GM12878 (cell line): ENCODE data around the gene CHD9. TPM values are rescaled to one million over a fixed set of nuclear protein-coding genes. Genes with fewer than 3 reads are reported as not detected.

Experiments used
- ATAC-seq: fragments of 200-7000 bp; cut with Tn5 transposase; 3 replicates; pipeline ENCODE4 v1.9.1; 2020; ENCODE audit warnings: mild to moderate bottlenecking, moderate library complexity
- BruUV-seq: library from RNA; stranded (reverse); fragments of 400-500 nt; replicated peaks from 2 replicates; lab custom pipeline; 2021; lab: Mats Ljungman, UMichigan
- CTCF ChIA-PET: fragments of 300-600 bp; sonication (Branson Sonifier 250); formaldehyde crosslinking; extraction: SDS; loops from one replicate; lab custom pipeline; 2021; ENCODE audit warnings: inconsistent platforms; lab: Yijun Ruan, JAX
- POLR2A ChIA-PET: fragments of 350-600 bp; formaldehyde crosslinking; extraction: SDS; loops from one replicate; lab custom pipeline; 2021; ENCODE audit warnings: inconsistent platforms; lab: Charles Lee
- RAD21 ChIA-PET: fragments of 300-600 bp; sonication (Branson Sonifier 250); formaldehyde crosslinking; loops from one replicate; lab custom pipeline; 2023; ENCODE audit warnings: antibody characterized with exemption; ENCODE audit not compliant: unreplicated experiment; lab: Charles Lee
- SMC1A ChIA-PET: fragments of 300-600 bp; sonication (Branson Sonifier 250); formaldehyde crosslinking; loops from one replicate; lab custom pipeline; 2023; ENCODE audit not compliant: unreplicated experiment, uncharacterized antibody; lab: Charles Lee
- DNase-seq: peaks from one replicate; pipeline ENCODE4 v3.0.0-alpha.2; 2011; ENCODE audit warnings: low read depth, low spot score
- FAIRE-seq: peaks from 3 replicates; lab custom pipeline; 2011; peaks lifted over from hg19 to GRCh38; lab: Jason Lieb, UNC
- H2AFZ ChIP-seq: 2 replicates; pipeline ENCODE4 v1.6.0; 2011; ENCODE audit warnings: low read depth, low read length, control low read depth; ENCODE audit not compliant: control insufficient read depth
- H3K27ac ChIP-seq: 2 replicates; pipeline ENCODE4 v1.5.1; 2011; ENCODE audit warnings: control low read depth; ENCODE audit not compliant: control insufficient read depth, insufficient read depth
- H3K27me3 ChIP-seq, 2 experiments: replicated peaks in 1 of 2; 2 replicates each; pipeline versions ENCODE4 v1.6.0 to v1.6.1; 2011; ENCODE audit warnings: low read length in 1 of 2; ENCODE audit not compliant: control insufficient read depth in 2 of 2, insufficient read depth in 2 of 2
- H3K36me3 ChIP-seq, 2 experiments: 2 replicates each; pipeline ENCODE4 v1.5.1; 2011; ENCODE audit warnings: low read length in 1 of 2; ENCODE audit not compliant: control insufficient read depth in 2 of 2, insufficient read depth in 2 of 2
- H3K4me1 ChIP-seq: 2 replicates; pipeline ENCODE4 v1.6.1; 2011; ENCODE audit warnings: mild to moderate bottlenecking, low read length, moderate library complexity, mixed read lengths; ENCODE audit not compliant: control insufficient read depth, insufficient read depth
- H3K4me2 ChIP-seq: 2 replicates; pipeline ENCODE4 v1.6.0; 2011; ENCODE audit warnings: control low read depth; ENCODE audit not compliant: control insufficient read depth, insufficient read depth
- H3K4me3 ChIP-seq: fragments of 200-600 bp; sonication (generic); 2 replicates; pipeline ENCODE4 v1.5.1; 2016
- H3K79me2 ChIP-seq: 2 replicates; pipeline ENCODE4 v1.6.0; 2011; ENCODE audit warnings: low read length; ENCODE audit not compliant: control insufficient read depth, insufficient read depth
- H3K9ac ChIP-seq: 2 replicates; pipeline ENCODE4 v1.8.0; 2011; ENCODE audit warnings: low read length, control low read depth, mixed read lengths; ENCODE audit not compliant: control insufficient read depth, insufficient read depth
- H3K9me3 ChIP-seq: replicated peaks from 3 replicates; pipeline ENCODE4 v1.5.1; 2011; ENCODE audit warnings: mild to moderate bottlenecking, low read length; ENCODE audit not compliant: control insufficient read depth, insufficient read depth
- H4K20me1 ChIP-seq: 2 replicates; pipeline ENCODE4 v1.6.0; 2011; ENCODE audit not compliant: control insufficient read depth, insufficient read depth
- ATF2 ChIP-seq: IDR thresholded peaks from 2 replicates; pipeline ENCODE4 v1.6.1; 2012; ENCODE audit warnings: low read length, inconsistent platforms
- NFYA ChIP-seq: IDR thresholded peaks from 2 replicates; pipeline ENCODE4 v1.6.1; 2011; ENCODE audit warnings: low read depth, mild to moderate bottlenecking, low read length, improper control_type of control experiment, borderline replicate concordance
- SP1 ChIP-seq: IDR thresholded peaks from one replicate; pipeline ENCODE4 v1.6.1; 2011; ENCODE audit warnings: low read depth, low read length
- SPI1 ChIP-seq: IDR thresholded peaks from 2 replicates; pipeline ENCODE4 v1.6.1; 2011; ENCODE audit warnings: low read depth, mild to moderate bottlenecking, low read length, moderate library complexity, borderline replicate concordance; ENCODE audit not compliant: insufficient read depth
- ZNF592 ChIP-seq: fragments of 450-650 bp; IDR thresholded peaks from 2 replicates; pipeline ENCODE4 v1.6.1; 2017; ENCODE audit warnings: mild to moderate bottlenecking, moderate library complexity
- WGBS: methylation state at CpG from one replicate; pipeline ENCODE4 v1.1.6; 2016; ENCODE audit warnings: low lambda C conversion rate; ENCODE audit not compliant: insufficient replicate concordance, insufficient coverage; ENCODE audit errors: missing lambda C conversion rate; 5-methylcytosine and 5-hydroxymethylcytosine counted together
- in situ Hi-C: fragments of 300-500 bp; cut with MboI; formaldehyde crosslinking; loops from 9 replicates; pipeline ENCODE4 v1.14.3; 2018; ENCODE audit warnings: mixed read lengths
- intact Hi-C: fragments of 100-400 bp; cut with micrococcal nuclease; formaldehyde crosslinking; loops from one replicate; pipeline ENCODE4 v1.14.2; 2022; ENCODE audit not compliant: unreplicated experiment
- polyA plus RNA-seq, 11 experiments: library from polyadenylated mRNA; depleted of rRNA in 4 of 11; unstranded in 6 of 11; stranded (reverse) in 5 of 11; fragments of >200 nt; fragmentation: Nextera tagmentation in 4 of 11; fragmentation: Illumina TruSeq in 1 of 11; extraction: Ambion mirVana in 4 of 11; extraction: Trizol in 1 of 11; gene quantifications; 1 replicate in 1 of 11; 2 replicates in 10 of 11; pipeline versions ENCODE4 v1.2.1 to v1.2.3, GENCODE V29; 2011 to 2016; ENCODE audit warnings: inconsistent platforms in 2 of 11, missing spikeins in 2 of 11, low read depth in 1 of 11
- total RNA-seq, 4 experiments: library from RNA; depleted of rRNA in 3 of 4; stranded (reverse); fragments of >200 nt in 3 of 4; fragmentation: Illumina TruSeq in 1 of 4; extraction: Trizol in 1 of 4; gene quantifications; 2 replicates each; pipeline versions ENCODE4 v1.2.1 to v1.2.3, GENCODE V29; 2013 to 2021

The CHD9 gene
- total and polyA plus RNA-seq, 10 of the 15 experiments (the other 5 are each of a cell fraction or from before 2014, with no cell fraction given) = 29.2 to 95.7 (median 54.3) TPM

GRCh38 chr16:53213542-53213941, 158.8 kb downstream of the CHD9 start (continued):
- TF ChIP-seq ZNF592 (no peak), ATF2 (no peak), SP1 (no peak)

GRCh38 chr16:53216798-53217197, 162.0 kb downstream of the CHD9 start:
- Histone ChIP-seq H3K27ac (no peak overlapping the region), H3K4me3 (0 out of 2 replicates have a peak overlapping the region, but pooled peaks have one; percentile 14)
- WGBS = 84% methylated on average over 2 of the region's 2 CpGs
- TF ChIP-seq SPI1 (0 out of 2 replicates have a peak, but pooled peaks have one; percentile 24), NFYA (no peak)
- TF ChIP-seq, all 136 proteins: peak for 1
- no peak for ATAC-seq
- Histone ChIP-seq H4K20me1 (no peaks in the 10 kb centered on the region), H3K9me3 (no peaks in the 10 kb centered on the region), H2AFZ (no peak overlapping the region), H3K79me2 (peaks cover 83% of the 10 kb centered on the region), H3K36me3 (peaks cover 0 to 9% of the 10 kb centered on the region in 2 experiments; a peak in 2 of 4 replicates), H3K4me2 (no peak overlapping the region), H3K27me3 (no peaks in the 10 kb centered on the region), H3K4me1 (peaks cover 21% of the 10 kb centered on the region; the same call in 1 of the 2 replicates), H3K9ac (no peak overlapping the region)
- BruUV-seq = no TSS peak
- CTCF ChIA-PET = interaction anchor here (0.9 to 6.6 kb wide), 4 partner anchors 9 to 162 kb away, joined by 3 to 33 read pairs (median 6); partner anchors contain the start of gene CHD9
- RAD21 ChIA-PET = interaction anchor here (0.8 to 1.5 kb wide), 2 partner anchors 8 to 287 kb away, joined by 3 to 6 read pairs; no protein-coding TSS in a partner anchor
- in situ Hi-C loops (loop anchor here (5.0 kb wide), 1 partner anchor 154 kb away; no protein-coding TSS in a partner anchor), intact Hi-C loops (no loop called here)
- POLR2A ChIA-PET = interaction anchor here (0.6 to 1.2 kb wide), 6 partner anchors 15 to 1889 kb away, joined by 3 to 4 read pairs (median 3); no protein-coding TSS in a partner anchor
- no peak for DNase-seq
- SMC1A ChIA-PET = interaction anchor here (1.0 to 2.6 kb wide), 2 partner anchors 9 to 42 kb away, joined by 3 to 19 read pairs; no protein-coding TSS in a partner anchor
- no peak for FAIRE-seq
